Stimulated activated CD4-positive, alpha-beta T cell treated with anti-CD3 and anti-CD28 coated beads, TNF-alpha, amount 100 ng/mL, for 24 hours (primary cell): ENCODE measurements around the gene SCCPDH.
"Not testable (repeated sequence)": the region's sequence is repeated elsewhere in the genome, so short reads cannot be mapped to it uniquely, and the experiment has no call there.

ENCODE experiments used
- DNase-seq, 3 experiments: peaks; one replicate each; pipeline ENCODE4 v3.0.0-alpha.2; 2020; ENCODE audit warnings: low read depth in 3 of 3

Gene SCCPDH

GRCh38 chr1:246724016-246724730 is at the start of gene SCCPDH:
Gene SCCPDH (plus strand): TSS chr1:246724409. CDS start chr1:246724423, 14 bp downstream.
- peak; percentile 38 to 74 (median 56) for DNase-seq

DNA sequence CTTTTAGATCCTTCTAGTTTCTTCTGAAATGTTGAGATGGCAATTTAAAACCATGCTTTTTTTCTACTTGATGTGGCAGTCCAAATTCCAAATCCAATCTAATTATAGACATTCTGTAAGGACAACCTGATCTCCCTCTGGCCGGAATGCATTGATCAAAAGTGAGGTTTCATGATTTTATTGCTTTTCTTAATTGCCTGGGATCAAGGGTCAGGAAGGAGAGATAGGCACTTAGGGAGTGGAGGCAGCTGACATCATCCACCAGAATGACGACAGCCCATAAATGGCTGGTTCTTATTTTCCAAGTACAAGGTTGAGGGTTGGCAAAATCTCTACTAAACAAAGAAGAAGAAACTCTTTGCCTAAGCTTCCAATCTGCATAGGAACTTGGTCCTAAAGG is 46.4 kb upstream of the SCCPDH start:
- DNase-seq = no peak

GRCh38 chr1:246678816-246679793 is 45.1 kb upstream of the SCCPDH start:
- DNase-seq = no peak

DNA sequence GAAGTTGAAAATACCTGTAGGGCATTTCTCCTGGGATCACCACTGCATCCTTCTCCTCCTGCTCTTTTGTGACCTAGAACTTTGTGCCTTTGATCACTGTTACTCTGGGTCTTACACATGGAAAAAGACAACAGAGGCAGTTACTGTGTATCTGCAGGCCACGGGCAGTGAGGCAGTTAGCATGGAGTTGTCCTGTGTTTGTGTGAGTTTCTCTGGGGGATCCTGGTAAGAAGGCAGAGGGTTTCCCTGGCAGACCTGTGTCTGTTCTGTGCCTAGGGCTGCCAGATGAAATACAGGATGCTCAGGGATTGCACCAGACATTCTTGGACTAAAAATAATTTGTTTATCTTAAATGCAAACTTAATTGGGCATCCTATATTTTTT is 44.4 kb upstream of the SCCPDH start:
- no peak for DNase-seq

DNA sequence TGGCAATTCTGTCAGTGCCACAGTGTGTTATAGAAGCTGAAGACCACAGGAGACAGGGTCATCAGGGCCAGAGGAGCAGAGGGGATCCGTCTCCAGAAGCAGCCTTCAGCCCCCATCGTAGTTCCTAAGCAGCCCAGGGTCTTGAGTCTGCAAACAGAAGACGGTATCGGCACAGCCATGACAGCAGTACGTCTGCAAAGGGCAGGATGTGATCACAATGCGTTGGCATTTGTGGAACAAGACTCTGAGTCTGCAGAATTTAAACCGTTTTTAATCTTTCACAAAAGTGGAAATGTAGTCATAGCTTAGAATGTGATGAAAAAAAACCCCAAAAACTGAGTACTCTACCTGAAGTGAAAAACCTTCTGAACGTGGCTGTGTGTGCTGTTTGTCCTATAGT is 44.0 kb upstream of the SCCPDH start:
- DNase-seq = no peak

- no peak for DNase-seq
Measured at GRCh38 chr1:246680696-246681130, 43.5 kb upstream of the SCCPDH start.

- no peak for DNase-seq
Measured at GRCh38 chr1:246681900-246682895, 42.0 kb upstream of the SCCPDH start.

DNA sequence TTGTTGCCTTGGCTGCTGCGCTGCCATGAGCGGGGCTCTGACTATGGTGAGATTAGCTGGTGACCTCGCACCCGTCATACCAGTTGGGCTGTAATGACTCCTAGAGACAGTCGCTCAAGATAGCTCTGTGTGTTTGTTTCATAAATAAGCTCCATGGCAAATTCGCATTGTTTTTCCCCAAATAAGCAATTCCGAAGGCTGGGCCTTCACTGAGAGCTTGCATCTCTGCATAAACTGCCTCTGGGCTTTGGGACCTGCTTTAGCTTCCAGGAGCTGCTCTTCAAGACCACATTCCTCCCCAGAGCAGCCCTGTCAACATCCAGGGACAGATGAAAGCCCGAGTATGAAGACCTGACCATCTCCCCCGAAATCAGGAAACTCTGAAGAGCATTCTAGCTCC is 40.7 kb upstream of the SCCPDH start:
- no peak for DNase-seq

- DNase-seq = no peak
Measured at GRCh38 chr1:246687002-246687401, 37.2 kb upstream of the SCCPDH start.

GRCh38 chr1:246689409-246690008 is 34.7 kb upstream of the SCCPDH start:
- peak in 2 of 3 experiments; percentile 7 to 29 for DNase-seq

DNA sequence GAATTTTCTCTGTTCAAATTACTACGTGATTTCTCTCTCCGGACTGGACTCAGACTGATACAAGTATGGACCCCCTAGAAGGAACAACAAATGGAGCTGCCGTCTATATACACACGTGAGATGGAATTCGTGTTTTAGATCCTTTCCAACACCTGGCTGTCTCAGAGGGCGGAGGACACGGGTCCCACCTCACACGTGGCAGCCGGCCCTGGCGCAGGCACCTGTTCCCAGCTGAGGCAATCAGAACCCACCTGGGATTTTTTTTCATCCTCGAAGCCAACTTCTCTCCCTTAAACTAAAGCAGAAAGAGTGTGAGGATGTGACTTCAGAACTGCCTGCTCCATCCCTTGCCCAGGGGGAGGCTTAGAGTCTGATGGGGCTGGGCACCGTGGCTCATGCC is 34.1 kb upstream of the SCCPDH start:
- no peak for DNase-seq

DNA sequence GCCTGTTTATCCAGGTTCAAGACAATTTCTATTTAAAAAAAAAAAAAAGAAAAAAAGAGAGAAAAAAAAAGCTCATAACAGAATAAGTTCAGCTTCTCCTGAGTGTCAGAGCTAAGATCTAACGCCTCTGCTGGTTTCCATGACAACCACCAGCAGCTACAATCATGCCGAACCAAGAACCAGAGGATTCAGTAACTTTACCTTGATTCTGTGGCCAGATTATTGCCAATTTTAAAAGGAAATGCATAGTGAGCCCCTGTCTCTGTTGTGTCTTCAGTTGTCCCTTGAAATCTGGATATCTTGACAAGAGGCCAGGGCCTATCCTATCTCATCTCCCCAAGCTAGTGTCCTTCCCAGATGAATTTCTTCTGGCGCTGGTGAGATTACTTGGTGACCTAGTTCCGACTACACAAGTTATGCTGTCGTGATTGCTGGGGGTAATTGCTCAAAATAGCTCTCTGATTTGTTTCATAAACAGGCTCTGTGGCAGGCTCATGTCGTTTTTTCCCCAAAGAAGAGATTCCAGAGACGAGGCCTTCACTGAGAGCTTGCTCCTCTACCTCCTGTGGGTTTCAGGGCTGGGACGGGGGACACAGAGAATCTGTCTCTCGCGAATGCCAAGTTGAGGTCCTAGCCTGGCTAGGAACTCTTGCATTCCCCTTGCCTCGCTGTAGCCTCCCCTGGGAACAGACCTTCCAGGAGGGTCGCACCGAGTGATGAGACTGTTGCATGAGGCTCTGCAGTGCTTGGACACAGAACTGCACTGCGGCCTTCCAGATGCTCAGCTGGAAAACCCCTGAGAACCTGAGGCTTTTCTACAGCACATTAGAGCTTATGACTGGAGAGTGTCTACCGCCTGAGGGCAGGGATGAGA is 32.4 kb upstream of the SCCPDH start:
- no peak for DNase-seq

DNA sequence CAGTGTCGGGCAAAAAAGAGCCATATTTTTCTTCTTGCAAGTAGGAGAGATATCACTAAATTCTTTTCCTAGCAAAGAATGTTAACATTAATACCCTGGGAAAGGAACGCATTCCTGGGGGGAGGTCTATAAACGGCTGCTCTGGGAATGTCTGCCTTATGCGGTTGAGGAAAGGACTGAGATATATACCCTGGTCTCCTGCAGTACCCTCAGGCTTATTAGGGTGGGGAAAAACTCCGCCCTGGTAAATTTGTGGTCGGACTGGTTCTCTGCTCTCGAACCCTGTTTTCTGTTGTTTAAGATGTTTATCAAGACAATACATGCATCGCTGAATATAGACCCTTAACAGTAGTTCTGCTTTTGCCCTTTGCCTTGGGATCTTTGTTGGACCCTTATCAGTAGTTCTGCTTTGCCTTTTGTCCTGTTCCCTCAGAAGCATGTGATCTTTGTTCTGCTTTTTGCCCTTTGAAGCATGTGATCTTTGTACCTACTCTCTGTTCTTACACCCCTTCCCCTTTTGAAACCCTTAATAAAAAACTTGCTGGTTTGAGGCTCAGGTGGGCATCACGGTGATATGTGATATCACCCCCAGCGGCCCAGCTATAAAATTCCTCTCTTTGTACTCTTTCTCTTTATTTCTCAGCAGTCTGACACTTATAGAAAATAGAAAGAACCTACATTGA is 29.9 kb upstream of the SCCPDH start:
- DNase-seq = not testable (repeated sequence)

- DNase-seq = no peak
Measured at GRCh38 chr1:246695136-246695535, 29.1 kb upstream of the SCCPDH start.

GRCh38 chr1:246695666-246696065 is 28.5 kb upstream of the SCCPDH start:
- no peak for DNase-seq

DNA sequence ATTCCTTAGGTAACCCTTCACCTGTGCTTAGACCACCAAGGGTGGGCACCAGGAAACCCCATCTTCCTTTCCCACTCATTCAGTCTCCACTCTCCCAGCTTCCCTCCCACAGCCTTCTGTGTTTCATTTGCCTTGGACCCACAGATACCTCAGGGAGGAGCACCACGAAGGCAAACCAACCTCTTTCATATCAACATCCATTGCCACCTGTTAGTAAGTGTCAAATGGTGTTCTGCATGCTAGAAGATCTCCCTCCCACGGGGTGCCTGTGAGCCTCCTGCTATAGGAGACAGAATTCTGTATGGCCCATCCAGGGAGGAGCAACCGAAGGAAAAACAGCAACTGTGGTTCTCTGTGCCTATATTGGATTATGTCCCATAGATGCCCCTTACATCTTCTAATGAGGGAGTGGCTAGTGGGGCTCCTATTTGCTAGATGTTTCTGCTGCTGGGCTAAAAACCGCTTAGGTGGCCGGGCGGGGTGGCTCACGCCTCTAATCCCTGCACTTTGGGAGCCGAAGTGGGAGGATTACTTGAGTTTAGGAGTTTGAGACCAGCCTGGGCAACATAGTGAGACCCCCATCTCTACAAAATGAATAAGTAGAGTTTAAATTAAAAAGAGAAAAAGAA is 25.6 kb upstream of the SCCPDH start:
- DNase-seq = no peak

DNA sequence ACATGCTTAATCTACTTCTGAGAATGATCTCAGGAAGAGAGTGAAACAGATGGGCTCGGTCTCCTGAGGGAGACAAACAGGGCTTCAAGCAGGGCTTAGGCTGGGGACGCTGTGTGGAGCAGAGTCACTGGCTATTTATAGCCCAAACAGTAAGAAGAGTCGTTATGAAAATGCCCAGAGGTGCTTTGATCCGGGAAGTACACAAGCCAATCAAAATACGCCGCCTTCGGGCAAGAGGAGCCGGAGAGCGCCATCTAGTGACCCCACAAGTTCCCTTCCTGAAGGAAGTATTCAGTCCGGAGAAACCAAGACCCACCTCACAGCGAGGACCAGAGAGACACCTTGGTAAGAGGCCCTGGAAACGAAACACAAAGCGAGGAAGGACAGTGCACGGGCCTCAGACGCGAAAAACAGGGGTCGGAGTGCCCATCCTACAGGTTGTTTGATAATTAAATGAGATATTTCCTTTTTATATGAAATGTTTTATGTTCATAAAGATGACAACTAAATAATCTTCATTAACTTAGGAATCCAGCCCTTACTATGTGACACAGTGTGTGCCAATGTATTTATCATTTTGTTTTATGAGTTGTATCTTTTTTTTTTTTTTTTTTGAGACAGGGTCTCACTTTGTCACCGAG is 25.0 kb upstream of the SCCPDH start:
- DNase-seq = peak; percentile 59 to 77 (median 66)

DNA sequence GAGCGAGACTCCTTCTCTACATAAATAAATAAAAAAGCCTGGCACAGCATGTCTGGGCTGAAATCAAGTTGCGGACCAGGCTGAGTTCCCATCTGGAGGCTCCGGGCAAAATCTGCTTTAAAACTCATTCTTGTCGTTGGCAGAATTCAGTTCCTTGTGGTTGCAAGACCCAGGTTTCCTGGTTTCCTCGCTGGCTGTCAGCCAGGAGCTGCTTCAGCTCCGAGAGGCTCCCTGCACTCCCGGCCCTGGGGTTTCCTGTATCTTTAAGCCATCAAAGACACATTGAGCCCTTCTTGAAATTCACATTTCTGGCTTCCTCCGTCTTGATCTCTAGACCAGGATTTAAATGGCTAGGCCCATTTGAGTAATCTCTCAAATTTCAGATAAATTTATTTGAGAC is 20.6 kb upstream of the SCCPDH start:
- no peak for DNase-seq

- DNase-seq = no peak
Measured at GRCh38 chr1:246705368-246705767, 18.8 kb upstream of the SCCPDH start.
